WI38 (cell line): ENCODE measurements around the gene FOXB2.
"Not testable (repeated sequence)": the region's sequence is repeated elsewhere in the genome, so short reads cannot be mapped to it uniquely, and the experiment has no call there.

Source experiments
- H3K4me3 ChIP-seq: 2 replicates; pipeline ENCODE4 v1.5.1; 2011; ENCODE audit warnings: low read depth, mild to moderate bottlenecking, control low read depth, low read length
- TF ChIP-seq, protein P1 (sequence below): IDR thresholded peaks from 2 replicates; pipeline ENCODE4 v1.5.1; 2012; ENCODE audit warnings: low read depth, mild to moderate bottlenecking, control low read depth, low read length

FOXB2 gene

GRCh38 chr9:77019236-77019925 lies at the start of gene FOXB2:
Gene FOXB2, plus strand, starts transcription at chr9:77019655. Its CDS starts 0 bp downstream, at chr9:77019655.
- TF ChIP-seq, protein P1, sequence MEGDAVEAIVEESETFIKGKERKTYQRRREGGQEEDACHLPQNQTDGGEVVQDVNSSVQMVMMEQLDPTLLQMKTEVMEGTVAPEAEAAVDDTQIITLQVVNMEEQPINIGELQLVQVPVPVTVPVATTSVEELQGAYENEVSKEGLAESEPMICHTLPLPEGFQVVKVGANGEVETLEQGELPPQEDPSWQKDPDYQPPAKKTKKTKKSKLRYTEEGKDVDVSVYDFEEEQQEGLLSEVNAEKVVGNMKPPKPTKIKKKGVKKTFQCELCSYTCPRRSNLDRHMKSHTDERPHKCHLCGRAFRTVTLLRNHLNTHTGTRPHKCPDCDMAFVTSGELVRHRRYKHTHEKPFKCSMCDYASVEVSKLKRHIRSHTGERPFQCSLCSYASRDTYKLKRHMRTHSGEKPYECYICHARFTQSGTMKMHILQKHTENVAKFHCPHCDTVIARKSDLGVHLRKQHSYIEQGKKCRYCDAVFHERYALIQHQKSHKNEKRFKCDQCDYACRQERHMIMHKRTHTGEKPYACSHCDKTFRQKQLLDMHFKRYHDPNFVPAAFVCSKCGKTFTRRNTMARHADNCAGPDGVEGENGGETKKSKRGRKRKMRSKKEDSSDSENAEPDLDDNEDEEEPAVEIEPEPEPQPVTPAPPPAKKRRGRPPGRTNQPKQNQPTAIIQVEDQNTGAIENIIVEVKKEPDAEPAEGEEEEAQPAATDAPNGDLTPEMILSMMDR = no peak
- no peak within 1 kb of the TSS for H3K4me3 ChIP-seq

DNA sequence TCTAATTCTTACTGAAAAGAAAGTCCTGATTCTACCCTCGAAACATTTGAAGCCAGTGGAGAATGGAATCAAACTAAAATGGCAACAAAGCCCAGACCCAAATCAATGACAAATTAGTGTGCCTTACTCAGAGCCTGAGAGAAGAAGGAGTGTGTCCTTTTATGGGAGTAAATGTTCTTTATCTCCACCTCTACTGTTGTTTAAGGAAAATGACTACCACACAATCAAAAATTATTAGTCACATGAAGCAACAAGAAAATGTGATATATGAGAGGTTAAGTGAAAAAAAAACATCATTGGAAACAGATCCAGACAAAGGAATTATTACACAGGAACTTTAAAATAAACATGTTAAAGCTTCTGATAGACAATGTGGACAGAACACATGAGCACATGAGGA lies 49.7 kb upstream of the FOXB2 start:
- no peak overlapping the region for H3K4me3 ChIP-seq
- TF ChIP-seq, protein P1 = no peak

DNA sequence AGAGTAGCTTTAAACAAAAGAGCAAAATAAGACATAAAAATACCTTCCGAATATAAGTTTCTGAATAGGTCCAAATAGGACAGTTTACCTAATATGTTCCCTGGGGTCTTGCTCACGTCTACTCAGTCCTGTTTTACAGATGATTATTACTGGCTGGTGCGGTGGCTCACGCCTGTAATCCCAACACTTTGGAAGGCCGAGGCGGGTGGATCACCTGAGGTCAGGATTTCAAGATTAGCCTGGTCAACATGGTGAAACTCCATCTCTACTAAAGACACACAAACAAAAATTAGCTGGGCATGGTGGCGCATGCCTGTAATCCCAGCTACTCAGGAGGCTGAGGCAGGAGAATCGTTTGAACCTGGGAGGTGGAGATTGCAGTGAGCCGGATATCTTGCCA lies 40.6 kb upstream of the FOXB2 start:
- H3K4me3 ChIP-seq = not testable (repeated sequence)

GRCh38 chr9:76980566-76980965 lies 38.9 kb upstream of the FOXB2 start:
- H3K4me3 ChIP-seq = no peak overlapping the region
- TF ChIP-seq, protein P1 = no peak

GRCh38 chr9:76984486-76984885 lies 35.0 kb upstream of the FOXB2 start:
- no peak overlapping the region for H3K4me3 ChIP-seq
- TF ChIP-seq, protein P1 = no peak

DNA sequence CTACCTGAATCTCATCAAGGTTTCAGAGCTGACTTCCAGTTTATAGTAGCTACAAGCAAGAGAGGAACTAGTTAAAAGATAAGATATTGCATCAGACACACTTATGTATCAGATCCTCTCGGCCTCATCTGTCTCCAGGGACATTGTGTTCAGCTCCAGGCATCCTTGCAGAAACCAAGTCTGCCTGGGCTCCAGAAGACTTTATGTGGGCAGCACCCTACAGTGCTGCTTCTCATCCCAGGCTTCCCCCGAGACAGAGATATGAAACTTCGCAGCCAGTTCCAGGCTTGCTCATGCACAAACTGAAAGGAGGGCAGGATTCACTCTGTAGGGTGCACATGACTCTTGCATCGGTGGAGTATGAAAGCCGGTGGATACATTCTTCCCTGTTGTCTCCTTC lies 33.9 kb upstream of the FOXB2 start:
- TF ChIP-seq, protein P1 = no peak
- H3K4me3 ChIP-seq = no peak overlapping the region

DNA sequence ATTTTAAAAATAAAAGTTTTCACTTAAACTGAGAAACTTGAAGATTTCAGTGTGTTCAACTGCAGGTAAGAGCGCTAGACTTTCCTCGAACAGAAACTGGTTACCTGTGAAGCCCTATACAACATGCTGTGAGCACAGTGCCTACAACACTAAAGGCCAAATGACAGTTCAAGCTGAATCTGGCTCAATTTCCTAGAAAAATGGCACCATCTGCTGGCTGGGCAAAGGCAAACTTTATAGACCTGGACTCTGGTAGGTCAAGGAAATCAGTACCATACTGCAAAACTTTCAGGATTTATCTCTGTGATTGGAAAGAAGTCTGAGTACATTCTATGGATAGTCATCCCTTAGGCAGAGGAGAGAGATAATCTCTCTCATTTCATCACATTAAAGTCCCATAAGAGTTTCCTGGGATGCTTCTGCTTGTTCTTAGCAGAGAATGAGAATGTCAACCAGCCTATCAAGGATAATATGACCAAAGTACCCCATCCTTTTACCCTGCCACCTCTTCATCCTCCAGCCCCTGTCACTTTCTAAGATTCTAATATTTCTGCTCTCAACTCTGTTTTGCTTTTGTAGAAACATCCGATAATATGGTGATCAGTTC lies 31.8 kb upstream of the FOXB2 start:
- TF ChIP-seq, protein P1 = peak; percentile 44; the same call in 1 of the 2 replicates
- H3K4me3 ChIP-seq = no peak overlapping the region
